Activated naive CD8-positive, alpha-beta T cell (primary cell): Measurements from ENCODE around the gene ZNF850.
"Not testable (repeated sequence)": the region's sequence is repeated elsewhere in the genome, so short reads cannot be mapped to it uniquely, and the experiment has no call there.

ENCODE experiments used
- H3K27ac Mint-ChIP-seq: one replicate; pipeline ENCODE4 v1.8.0; 2021; ENCODE audit warnings: mixed read lengths
- H3K27me3 Mint-ChIP-seq: one replicate; pipeline ENCODE4 v1.8.0; 2021; ENCODE audit warnings: mixed read lengths
- H3K36me3 Mint-ChIP-seq: one replicate; pipeline ENCODE4 v1.8.0; 2021; ENCODE audit warnings: mixed read lengths
- H3K4me1 Mint-ChIP-seq: one replicate; pipeline ENCODE4 v1.8.0; 2021; ENCODE audit warnings: low read depth, mixed read lengths
- H3K4me3 Mint-ChIP-seq: one replicate; pipeline ENCODE4 v1.8.0; 2021; ENCODE audit warnings: mild to moderate bottlenecking, mixed read lengths
- H3K9me3 Mint-ChIP-seq: one replicate; pipeline ENCODE4 v1.8.0; 2021; ENCODE audit warnings: low read depth, mixed read lengths

ZNF850 gene

GRCh38 chr19:36748431-36749275 lies 24.0 kb downstream of the ZNF850 start:
- peaks cover 31% of the 10 kb centered on the region for H3K9me3 Mint-ChIP-seq
- peaks cover 60% of the 10 kb centered on the region for H3K36me3 Mint-ChIP-seq
- no peak overlapping the region for H3K4me3 Mint-ChIP-seq
- no peaks in the 10 kb centered on the region for H3K4me1 Mint-ChIP-seq
- H3K27ac Mint-ChIP-seq = no peak overlapping the region
- no peaks in the 10 kb centered on the region for H3K27me3 Mint-ChIP-seq

- Mint-ChIP-seq H3K27me3 (no peaks in the 10 kb centered on the region), H3K36me3 (peaks cover 58% of the 10 kb centered on the region), H3K27ac (no peak overlapping the region), H3K4me3 (no peak overlapping the region), H3K9me3 (peaks cover 31% of the 10 kb centered on the region), H3K4me1 (no peaks in the 10 kb centered on the region)
Observed at GRCh38 chr19:36747750-36748149, 24.9 kb downstream of the ZNF850 start.

GRCh38 chr19:36745870-36746269 lies 26.7 kb downstream of the ZNF850 start:
- H3K27ac Mint-ChIP-seq = no peak overlapping the region
- no peaks in the 10 kb centered on the region for H3K27me3 Mint-ChIP-seq
- peaks cover 26% of the 10 kb centered on the region for H3K9me3 Mint-ChIP-seq
- H3K36me3 Mint-ChIP-seq = peaks cover 51% of the 10 kb centered on the region
- no peak overlapping the region for H3K4me3 Mint-ChIP-seq
- no peaks in the 10 kb centered on the region for H3K4me1 Mint-ChIP-seq

GRCh38 chr19:36736166-36736565 lies 36.4 kb downstream of the ZNF850 start:
- H3K9me3 Mint-ChIP-seq = peaks cover 49% of the 10 kb centered on the region
- H3K27ac Mint-ChIP-seq, H3K27me3 Mint-ChIP-seq, H3K4me1 Mint-ChIP-seq, H3K4me3 Mint-ChIP-seq: not testable (repeated sequence)
- H3K36me3 Mint-ChIP-seq = peaks cover 61% of the 10 kb centered on the region

GRCh38 chr19:36719687-36720556 lies 52.7 kb downstream of the ZNF850 start:
- Mint-ChIP-seq H3K4me1 (no peaks in the 10 kb centered on the region), H3K9me3 (peaks cover 35% of the 10 kb centered on the region), H3K36me3 (peaks cover 56% of the 10 kb centered on the region), H3K27me3 (no peaks in the 10 kb centered on the region), H3K27ac (no peak overlapping the region), H3K4me3 (peak overlapping the region; percentile 10)

- Mint-ChIP-seq H3K4me3 (no peak overlapping the region), H3K36me3 (peaks cover 66% of the 10 kb centered on the region), H3K27me3 (no peaks in the 10 kb centered on the region), H3K9me3 (peaks cover 37% of the 10 kb centered on the region), H3K27ac (no peak overlapping the region), H3K4me1 (no peaks in the 10 kb centered on the region)
Observed at GRCh38 chr19:36709423-36709822, 63.2 kb downstream of the ZNF850 start.

- Mint-ChIP-seq H3K4me3 (no peak overlapping the region), H3K27me3 (no peaks in the 10 kb centered on the region), H3K4me1 (no peaks in the 10 kb centered on the region), H3K27ac (no peak overlapping the region), H3K36me3 (peaks cover 52% of the 10 kb centered on the region), H3K9me3 (peaks cover 32% of the 10 kb centered on the region)
Observed at GRCh38 chr19:36707134-36707533, 65.5 kb downstream of the ZNF850 start.

GRCh38 chr19:36688058-36688457 lies 84.5 kb downstream of the ZNF850 start:
- H3K27me3 Mint-ChIP-seq = no peaks in the 10 kb centered on the region
- peaks cover 10% of the 10 kb centered on the region for H3K9me3 Mint-ChIP-seq

GRCh38 chr19:36687214-36688056 lies 85.2 kb downstream of the ZNF850 start, which contains the start of gene ZNF567:
ZNF567 (plus strand) TSS chr19:36687612; CDS start chr19:36694868, 7,256 bp downstream.
- Mint-ChIP-seq H3K4me1 (peaks cover 33% of the 10 kb centered on the region), H3K27ac (peak within 1 kb of the TSS; percentile 98), H3K4me3 (peak within 1 kb of the TSS; percentile 99)

More at GRCh38 chr19:36688058-36688457, 84.5 kb downstream of the ZNF850 start:
- Mint-ChIP-seq H3K4me1 (peaks cover 33% of the 10 kb centered on the region), H3K27ac (peak overlapping the region; percentile 98), H3K36me3 (peaks cover 37% of the 10 kb centered on the region), H3K4me3 (peak overlapping the region; percentile 99)

GRCh38 chr19:36686365-36687213 lies 86.0 kb downstream of the ZNF850 start:
- peaks cover 15% of the 10 kb centered on the region for H3K9me3 Mint-ChIP-seq
- peaks cover 34% of the 10 kb centered on the region for H3K36me3 Mint-ChIP-seq
- H3K4me1 Mint-ChIP-seq = peaks cover 34% of the 10 kb centered on the region
- H3K27me3 Mint-ChIP-seq = no peaks in the 10 kb centered on the region
- peak overlapping the region; percentile 99 for H3K4me3 Mint-ChIP-seq
- peak overlapping the region; percentile 98 for H3K27ac Mint-ChIP-seq

More at GRCh38 chr19:36687214-36688056, 85.2 kb downstream of the ZNF850 start, which contains the start of gene ZNF567:
- no peaks in the 10 kb centered on the region for H3K27me3 Mint-ChIP-seq
- peaks cover 36% of the 10 kb centered on the region for H3K36me3 Mint-ChIP-seq
- peaks cover 10% of the 10 kb centered on the region for H3K9me3 Mint-ChIP-seq

GRCh38 chr19:36685835-36686234 lies 86.8 kb downstream of the ZNF850 start:
- peaks cover 34% of the 10 kb centered on the region for H3K4me1 Mint-ChIP-seq
- no peak overlapping the region for H3K27ac Mint-ChIP-seq
- H3K36me3 Mint-ChIP-seq = peaks cover 33% of the 10 kb centered on the region
- H3K27me3 Mint-ChIP-seq = no peaks in the 10 kb centered on the region
- H3K9me3 Mint-ChIP-seq = peaks cover 16% of the 10 kb centered on the region
- H3K4me3 Mint-ChIP-seq = peak overlapping the region; percentile 99

- Mint-ChIP-seq H3K4me3 (no peak overlapping the region), H3K27ac (no peak overlapping the region), H3K36me3 (peaks cover 40% of the 10 kb centered on the region), H3K9me3 (peaks cover 25% of the 10 kb centered on the region), H3K4me1 (peaks cover 2% of the 10 kb centered on the region), H3K27me3 (no peaks in the 10 kb centered on the region)
Observed at GRCh38 chr19:36679455-36679854, 93.2 kb downstream of the ZNF850 start.

GRCh38 chr19:36674201-36674600 lies 98.4 kb downstream of the ZNF850 start:
- peaks cover 47% of the 10 kb centered on the region for H3K36me3 Mint-ChIP-seq
- peaks cover 3% of the 10 kb centered on the region for H3K4me1 Mint-ChIP-seq
- H3K27me3 Mint-ChIP-seq = no peaks in the 10 kb centered on the region
- no peak overlapping the region for H3K27ac Mint-ChIP-seq
- peaks cover 23% of the 10 kb centered on the region for H3K9me3 Mint-ChIP-seq
- H3K4me3 Mint-ChIP-seq = no peak overlapping the region
